HG02798 (cell line): ENCODE measurements around the gene SRGAP3.
"Not testable (repeated sequence)": the region's sequence is repeated elsewhere in the genome, so short reads cannot be mapped to it uniquely, and the experiment has no call there.

Source experiments
- ATAC-seq: cut with Tn5 transposase; IDR thresholded peaks from one replicate; pipeline ENCODE4 v1.9.1; 2021; ENCODE audit warnings: mild to moderate bottlenecking; ENCODE audit not compliant: unreplicated experiment, poor library complexity

Gene SRGAP3

DNA sequence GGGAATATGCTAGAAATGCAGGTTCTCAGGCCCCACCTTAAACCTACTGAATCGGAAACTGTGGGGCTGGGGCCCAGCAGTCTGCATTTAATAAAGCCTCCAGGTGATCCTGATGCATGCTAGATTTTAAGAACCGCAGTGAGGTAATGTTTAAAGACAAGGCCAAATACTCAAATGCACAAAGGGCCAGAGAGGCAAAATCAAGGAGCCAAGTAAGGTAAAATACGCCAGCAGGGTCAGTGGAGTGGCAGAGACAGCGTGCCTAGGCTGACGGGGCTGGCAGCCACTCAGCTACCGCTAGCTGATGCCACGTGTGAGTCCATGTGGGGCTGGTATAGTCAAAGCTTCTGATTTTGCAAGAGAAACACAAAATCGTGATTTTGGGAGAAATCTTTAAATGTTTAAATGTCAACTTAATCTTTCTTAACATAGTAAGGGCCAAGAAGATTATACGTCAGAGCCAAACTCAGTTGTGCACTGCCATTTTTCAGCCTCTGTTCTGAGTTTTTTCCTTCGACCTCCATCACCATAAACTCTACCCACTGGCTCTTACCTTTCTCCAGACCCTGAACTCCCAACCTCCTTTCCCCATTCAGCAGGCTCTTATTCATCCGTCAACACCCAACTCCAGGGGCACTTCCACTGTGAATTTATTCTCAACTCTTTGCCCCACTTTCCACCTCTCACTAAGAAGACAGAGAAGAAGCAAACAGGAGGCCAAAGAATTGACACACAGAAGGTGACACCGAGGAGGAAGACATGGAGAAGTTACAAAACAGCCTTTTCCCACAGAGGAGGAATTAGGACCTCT, 149.5 kb downstream of the SRGAP3 start:
- no peak for ATAC-seq

DNA sequence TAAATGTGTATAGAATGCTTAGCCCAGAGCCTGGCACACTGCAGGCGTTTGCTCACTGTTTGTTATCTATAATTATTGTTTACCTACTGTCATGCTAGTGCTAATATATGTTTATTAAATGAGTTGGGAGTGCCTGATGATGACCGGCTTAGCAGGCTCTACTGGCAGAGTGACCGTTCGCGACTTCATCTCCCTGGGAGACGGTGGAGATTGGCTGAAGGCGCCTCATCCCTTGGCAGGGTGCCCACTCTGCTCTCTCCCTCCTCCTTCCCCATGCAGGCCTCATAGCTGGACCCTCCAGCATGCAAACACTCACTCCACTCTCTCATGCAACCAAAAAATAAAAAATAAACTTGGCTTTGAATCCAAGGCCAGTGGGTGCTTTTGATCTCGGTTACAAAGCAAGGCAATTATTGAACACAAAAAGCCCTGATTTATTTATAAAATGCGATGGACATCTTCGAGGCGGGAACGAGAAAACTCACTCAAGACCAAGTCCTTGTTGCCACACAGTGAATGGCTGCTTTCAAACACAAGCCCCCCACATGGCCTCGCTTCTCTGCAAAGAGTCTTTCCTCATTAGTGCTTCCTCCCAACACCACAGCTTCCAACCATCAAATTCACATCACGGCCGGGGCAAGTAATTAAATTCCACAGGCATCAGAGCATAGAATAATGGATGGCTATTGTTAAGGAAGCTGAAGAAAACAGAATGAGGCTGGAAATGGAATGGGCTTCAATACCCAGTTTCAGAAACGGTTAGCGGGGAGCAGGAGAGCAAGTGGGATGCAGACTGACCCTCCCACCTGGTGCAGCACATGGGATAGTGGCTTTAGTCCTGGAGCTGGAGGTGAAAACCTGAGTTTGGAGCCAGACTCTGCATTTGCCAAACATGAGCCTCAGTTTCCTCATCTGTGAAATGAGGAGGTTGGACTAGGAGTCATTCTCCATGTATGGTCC, 150.4 kb downstream of the SRGAP3 start:
- no peak for ATAC-seq

DNA sequence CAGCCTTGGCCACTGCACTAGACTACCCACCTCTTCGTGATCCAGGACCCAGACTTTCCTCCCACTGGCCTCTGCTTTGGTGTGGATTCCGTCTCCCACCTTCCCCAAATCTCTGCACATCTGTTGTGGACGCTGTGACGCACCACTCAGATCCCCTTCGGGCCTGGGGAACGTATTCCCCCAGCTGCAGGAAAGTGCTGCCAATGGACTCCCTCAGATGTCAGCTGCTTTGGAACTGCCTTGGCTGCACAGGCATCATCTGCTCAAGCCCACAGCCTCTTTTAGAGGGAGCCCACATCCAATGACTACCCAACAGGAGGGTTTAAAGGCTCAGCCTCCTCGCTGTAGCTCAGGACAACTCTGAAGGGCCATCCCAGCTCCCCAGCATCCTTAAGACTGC, 152.0 kb downstream of the SRGAP3 start:
- no peak for ATAC-seq

DNA sequence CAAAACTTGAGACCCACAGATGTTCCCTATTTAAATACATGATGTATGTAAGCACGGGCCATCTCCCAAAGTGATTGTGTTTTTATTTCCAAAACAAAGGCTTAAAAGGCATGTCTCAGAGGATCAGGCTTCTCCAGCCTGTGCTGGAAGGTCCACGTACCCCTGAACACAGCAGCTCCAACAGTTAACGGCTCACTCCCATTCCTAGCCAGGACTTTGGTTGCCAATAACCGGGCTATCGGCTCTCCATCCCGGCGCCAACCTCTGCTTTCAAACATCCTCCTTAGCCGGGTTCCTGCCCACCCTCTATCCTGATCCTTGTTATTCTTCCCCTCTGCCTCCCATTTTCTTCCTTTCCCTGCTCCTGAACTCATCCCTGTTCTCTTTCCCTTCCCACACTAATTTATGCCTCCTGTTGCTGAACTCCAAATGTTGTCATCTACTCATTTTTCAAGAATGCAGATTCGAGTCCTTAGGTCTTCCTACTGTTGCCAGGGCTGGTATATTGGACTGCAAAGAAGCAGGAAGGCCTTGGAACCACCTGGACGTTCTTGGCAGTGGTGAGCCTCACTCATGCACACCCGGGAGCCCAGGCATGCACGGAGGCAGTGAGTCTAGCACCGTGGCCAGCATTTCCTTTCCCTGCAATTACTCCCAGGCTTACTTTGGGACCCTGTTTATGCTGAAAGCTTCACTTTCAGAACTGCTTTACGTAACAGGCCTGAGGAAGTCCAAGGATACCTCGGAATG, 157.8 kb downstream of the SRGAP3 start:
- ATAC-seq = no peak

DNA sequence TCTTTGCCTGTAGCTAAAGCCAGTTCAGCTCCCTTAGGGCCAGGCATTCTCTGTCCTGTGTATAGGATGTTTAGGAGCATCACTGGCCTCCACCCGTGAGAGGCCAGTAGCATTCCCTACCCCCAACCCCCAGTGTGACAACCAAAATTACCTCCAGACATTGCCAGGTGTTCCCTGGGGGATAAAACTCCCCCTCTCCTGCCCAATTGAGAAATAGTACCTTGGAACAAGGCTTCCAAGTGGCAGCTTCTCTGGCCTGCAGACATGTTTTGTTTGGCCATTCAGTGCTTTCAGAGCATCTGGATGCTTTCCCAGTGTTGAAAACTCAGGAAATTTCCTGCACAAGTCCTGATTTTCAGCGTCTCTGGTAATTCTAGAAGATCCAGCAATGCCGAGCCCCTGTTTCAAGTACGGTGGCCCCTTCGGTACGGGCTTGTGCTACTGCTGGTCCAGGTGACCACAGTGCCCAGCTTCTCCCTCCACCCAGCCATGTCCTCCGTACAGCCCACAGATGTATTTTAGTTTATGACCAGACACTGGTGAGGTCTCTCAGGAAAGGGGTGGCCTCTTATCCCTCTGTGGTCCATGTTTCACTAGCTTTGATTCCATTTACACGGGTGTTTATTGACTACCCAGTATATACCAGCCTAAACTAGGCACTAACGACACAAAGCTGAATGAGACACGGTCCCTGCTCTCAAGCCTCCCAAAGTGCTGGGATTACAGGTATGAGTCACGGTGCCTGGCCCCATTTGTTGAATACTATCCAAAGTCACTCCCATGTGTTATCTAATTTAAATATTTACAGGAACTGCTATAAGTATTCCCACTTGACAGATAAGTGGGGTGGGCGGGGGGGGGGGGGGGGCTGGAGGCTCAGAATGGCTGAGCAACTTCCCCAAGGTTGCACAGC, 160.7 kb downstream of the SRGAP3 start:
- no peak for ATAC-seq

DNA sequence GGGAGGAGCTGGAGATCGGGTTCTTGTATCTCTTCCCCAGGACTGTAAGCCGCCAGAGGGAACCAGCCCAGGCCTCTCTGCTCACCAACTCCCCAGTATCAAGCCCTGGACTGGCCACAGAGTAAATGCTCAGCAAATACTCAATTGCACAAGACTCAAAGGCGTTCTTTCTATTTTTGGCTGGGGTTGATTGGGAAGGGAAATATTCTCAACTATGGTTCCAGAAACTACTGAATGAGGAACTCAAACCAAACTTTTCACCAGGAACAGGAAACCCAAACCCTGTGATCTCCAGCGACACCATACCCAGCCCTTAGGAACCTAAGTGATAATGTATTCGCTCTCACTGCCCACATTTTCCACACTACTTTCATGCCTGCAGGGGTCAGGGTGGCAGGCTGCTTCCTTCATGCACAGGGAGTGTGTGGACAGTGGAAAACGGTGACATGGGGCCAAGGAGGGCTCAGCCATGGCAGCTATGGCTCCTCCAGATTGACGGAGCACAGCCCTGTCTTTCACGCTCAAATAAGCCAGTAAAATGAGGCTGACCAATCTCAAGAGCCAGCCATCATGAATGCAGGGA, 161.5 kb downstream of the SRGAP3 start:
- no peak for ATAC-seq

DNA sequence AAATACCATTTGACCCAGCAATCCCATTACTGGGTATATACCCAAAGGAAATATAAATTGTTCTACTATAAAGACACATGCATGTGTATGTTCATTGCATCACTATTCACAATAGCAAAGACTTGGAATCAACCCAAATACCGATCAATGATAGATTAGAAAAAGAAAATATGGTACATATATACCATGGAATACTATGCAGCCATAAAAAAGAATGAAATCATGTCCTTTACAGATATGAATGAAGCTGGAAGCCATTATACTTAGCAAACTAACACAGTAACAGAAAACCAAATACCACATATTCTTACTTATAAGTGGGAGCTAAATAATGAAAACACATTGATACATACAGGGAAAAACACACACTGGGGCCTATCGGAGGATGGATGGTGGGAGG, 164.0 kb downstream of the SRGAP3 start:
- ATAC-seq = not testable (repeated sequence)

DNA sequence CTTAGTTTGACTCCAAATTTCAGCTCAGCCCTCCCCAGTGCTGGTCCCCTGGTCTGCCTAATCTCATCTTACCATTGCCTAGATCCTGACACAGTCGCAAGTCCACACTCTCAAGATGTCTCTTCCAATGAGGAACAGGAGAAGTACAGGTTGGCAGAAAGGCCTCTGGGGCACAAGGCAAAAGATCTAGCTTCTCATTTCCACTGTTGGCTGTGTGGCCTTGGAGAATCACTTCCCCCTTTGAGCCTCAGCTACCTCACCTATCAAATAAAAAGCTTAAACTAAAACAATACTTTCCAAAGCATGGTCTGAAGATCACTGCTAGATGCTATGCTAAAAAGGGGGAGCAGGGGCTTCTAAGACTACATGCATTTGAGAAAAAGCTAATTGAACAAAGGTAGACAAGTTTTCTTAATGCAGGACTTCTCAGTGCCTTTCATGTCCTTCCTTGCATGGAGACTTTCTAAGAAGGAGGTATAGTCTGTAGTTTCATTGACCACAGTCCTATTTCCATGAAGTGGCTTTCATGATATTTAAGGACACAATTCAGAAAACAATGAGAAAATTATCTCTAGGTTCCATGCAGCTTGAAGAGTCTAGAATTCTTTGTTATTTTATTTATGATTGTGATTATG, 168.1 kb downstream of the SRGAP3 start:
- ATAC-seq = no peak

DNA sequence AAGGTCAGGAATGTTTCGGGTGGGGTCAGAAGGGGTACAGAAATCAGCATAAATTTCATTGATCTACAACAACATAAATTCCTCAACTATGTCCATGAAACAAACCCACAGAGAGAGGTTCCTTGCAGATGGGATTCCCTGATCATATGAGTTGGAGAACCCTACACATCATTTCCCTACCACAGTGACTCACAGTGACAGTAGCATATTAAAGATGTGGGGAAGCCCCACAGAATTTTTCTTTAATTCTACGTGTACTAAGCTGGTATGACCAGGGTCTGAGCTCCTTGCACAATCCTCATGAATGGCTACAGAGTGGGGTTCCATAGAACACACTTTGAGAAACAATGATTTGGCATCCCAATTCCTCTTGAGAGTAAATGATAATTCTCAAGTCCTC, 169.3 kb downstream of the SRGAP3 start:
- ATAC-seq = no peak

DNA sequence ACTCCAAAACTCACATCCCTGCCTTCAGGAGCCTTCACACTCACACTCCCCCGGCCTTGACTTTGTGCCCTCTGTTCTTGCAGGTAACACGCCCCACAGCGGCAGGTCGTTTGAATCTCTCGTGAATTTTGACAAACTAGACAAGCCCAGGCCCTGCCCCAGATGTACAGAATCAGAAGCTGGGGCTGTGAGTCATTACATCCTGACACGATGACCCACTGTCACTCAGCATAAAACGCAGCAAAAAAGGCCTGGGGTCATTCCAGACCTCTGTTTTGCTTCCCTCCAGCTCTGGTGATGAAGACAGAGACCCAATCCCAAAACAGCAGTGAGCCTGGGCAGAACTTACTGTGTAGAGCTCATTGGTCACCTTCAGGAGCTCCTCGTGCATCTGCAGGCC, 169.8 kb downstream of the SRGAP3 start:
- no peak for ATAC-seq

DNA sequence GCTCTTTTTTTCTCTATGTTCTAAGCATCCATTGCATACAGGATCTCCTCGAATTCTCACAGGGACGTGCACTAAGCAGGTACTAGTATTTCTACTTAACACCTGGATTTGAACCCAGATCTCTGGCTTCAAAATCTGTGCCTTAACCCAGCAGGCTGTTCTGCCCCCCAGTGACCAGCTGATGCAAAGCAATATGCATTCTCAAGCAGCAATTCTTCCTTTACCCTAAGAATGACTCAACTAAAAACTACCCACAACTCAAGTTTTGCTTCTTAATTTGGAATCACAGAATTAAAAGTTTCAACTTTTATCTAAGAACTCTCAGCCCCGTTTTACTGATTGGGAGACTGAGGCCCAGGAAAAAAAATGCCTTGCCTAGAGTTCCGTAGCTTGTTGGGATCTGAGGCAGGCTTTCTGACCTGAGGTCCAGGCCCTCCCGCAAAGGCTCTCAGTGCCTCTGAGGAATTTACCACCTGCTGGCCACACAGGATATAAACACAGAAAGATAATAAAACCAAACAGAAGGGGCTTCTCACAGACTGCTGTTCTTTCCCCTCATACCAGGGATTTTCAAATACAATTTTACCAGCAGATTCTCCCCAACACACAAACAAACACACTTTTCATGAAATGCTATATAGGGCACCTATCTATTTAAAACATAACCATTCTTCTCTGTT, 170.7 kb downstream of the SRGAP3 start:
- ATAC-seq = no peak

DNA sequence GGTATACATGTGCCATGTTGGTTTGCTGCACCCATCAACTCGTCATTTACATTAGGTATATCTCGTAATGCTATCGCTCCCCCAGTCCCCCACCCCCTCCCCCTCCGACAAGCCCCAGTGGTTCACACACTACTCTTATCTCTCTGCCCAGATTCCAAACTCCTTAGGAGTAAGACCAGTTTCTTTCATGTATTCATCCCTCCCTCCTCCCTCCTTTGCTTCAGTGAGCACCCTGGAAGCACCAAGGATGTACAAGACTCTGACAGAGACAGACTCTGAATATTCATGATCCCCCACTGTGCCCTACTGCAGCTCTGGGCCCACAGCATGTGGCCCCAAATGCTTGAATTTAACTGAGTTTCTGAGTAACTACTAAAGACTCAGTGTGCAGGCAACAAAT, 172.4 kb downstream of the SRGAP3 start:
- no peak for ATAC-seq

DNA sequence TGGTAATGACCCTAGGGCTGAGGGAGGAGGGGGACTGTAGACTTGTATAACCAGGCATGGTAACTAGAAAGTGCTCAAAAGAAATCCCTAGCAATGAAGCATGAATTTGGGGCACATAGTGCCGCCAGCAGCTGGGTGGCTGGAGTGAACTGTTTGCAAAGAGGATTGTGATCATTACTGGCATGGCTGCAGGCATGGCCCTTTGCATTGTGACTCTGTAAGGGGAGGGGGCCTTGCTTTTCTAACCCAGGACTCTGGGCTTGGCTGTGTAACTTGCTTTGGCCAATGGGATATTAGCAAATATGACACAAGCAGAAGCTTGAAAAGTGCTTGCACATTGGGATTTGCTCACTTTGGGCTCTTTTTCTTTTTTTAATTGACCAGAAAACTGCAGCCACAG, 173.7 kb downstream of the SRGAP3 start:
- no peak for ATAC-seq

DNA sequence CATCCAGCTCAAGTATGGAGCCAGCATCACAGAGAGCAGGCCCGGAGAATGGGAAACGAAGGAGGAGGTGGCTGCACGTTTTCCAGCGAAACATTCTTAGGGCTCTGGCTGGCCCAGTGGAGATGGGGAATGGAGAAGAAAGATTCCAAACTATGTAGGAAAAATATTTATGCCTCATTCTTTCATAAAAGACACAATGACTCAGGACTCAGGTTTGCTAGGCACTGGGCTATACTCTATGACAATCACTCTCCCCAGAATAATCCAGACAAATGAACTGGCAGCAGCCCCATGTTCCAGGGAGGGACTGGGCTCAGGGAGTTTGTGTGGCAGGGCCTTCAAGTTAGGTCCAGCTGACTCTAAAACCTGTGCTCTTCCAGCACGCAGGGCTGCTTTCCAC, 175.4 kb downstream of the SRGAP3 start:
- no peak for ATAC-seq

DNA sequence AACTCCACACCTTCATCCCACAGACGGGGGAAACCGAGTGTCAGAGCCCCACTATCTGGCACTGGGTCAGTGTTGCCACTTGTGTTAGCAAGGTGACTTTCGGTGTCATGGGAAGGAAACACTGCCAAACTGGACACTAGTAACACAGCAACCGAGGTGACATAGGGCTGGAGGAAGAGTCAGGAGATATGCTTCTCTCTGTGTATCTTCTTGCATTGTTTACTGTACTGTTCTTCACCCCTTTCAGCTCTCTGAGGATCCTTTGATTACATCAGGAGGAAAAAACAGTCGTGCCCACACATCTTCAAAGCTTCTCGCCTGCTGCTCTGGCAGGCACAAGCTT, 176.8 kb downstream of the SRGAP3 start:
- ATAC-seq = no peak

DNA sequence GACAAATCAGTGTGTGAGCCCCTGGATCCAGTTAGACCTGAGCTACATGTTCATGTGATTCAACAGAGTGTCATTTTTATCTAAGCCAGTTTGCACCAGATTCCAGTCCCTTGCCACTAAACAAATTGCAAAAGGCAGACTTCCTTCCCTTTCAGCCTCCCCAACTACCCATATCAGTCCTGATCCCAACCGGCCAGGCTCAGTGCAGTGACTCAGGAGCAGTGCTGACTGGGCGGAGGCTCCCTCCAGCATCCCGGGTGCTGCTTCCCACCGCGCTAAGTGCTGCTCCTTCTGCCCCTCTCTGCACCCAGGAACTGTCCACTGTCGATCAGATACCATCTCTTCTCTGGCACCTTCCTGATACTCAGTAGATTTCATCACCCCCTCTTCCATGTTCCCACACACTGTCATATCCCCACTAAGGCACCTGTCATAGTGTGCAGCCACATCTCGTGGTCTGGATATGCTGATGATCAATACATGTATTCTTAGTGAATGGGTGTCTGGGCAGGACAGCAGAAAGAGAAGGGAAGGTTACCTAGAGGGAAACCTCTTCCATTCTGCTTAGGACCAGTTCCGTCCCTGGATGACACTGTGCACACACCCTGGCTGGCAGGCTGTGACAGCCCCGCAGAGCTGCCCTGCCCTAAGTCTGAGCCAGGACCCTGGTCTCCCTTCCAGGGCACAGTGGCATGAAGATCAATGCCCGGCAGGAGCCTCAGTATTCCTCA, 177.3 kb downstream of the SRGAP3 start:
- ATAC-seq = no peak

DNA sequence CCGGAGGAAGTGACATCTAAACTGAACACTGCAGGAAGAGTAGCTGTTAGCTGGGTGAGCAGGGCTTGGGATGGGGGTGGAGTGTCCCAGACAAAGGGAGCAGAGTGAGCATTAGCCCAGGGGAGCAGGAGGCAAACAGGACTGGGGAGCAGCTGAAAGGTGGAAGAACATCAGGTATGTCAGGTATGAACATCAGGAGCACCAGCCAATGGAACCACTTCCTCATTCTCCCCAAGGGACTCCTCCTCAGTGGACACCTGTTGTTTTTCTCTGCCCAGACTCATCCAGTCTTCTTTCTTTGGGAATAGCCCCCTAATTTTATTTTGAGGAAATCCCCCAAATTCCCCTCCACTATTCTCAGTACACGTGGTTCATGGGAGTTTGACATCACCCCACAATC, 178.5 kb downstream of the SRGAP3 start:
- ATAC-seq = no peak

DNA sequence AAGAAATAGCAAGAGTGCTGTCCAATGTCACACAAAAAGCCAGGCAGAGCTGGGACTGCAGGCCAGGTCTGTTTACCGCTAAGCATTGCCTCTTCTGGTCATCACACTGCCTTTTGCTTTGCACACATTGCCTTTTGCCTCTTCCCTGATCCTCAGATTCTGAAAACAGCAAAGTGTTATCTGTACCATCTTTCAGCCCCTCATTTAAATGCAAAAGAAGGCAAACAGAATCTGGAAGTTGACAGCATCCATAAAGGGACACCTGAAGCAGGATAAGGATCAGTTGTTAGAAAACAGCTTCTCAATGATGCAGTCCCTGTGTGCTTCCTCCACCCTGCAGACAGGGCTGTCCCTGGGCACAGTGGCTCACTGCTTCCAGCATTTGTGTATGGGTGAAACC, 179.5 kb downstream of the SRGAP3 start:
- no peak for ATAC-seq
